ENCODE results near the gene ACO2. TPM values are rescaled to one million over a fixed set of nuclear protein-coding genes. Genes with fewer than 3 reads are reported as not detected.
A peak's percentile ranks its signal among the peaks of the same experiment; 100 is the strongest.

Gene ACO2
- total and polyA plus RNA-seq, 4 experiments from 2014 or later, result 64.8 to 81.2 (median 72.3) TPM

DNA sequence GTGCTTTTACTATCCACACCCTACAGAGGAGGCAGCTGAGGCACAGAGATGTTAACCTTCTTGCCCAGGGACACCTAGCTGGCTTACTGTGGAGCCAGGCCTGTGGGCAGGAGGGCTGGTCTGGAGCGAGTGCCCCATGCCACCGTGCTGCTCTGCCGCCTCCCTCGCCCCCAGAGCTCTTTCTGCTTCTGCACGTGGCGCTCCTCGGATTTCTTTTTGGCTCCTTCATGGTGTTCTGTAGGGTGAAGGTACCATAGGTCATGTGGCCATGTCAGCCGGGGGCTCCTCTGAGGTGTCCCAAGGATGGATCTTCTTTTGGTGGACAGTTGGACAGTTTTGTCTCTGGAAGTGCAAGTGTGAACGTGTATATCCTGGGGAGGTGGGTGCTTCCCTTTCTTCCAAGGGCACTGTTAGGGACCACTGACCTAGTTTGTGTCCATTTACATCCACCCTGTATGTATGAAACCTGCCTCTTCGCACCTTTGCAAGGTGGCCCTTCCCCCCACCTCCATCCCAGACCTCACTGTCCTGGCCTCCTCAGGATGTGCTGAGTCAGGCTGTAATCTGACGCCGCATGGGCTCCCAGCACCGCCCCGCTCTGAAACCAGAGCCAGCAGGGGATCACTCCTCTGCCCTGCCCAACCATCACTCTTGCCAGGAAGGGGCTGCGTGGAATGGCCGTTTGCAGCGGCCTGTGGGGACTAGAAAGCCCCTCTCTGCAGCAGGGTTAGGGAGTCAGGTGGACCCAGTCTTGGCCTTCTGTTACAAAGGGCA, 43.7 kb downstream of the ACO2 start:
- Histone ChIP-seq H3K4me1 (ENCODE audit: insufficient read depth, low read length) (no peaks in the 10 kb centered on the region), H3K27ac (ENCODE audit: low read depth, low read length) (no peak overlapping the region), H3K36me3 (ENCODE audit: insufficient read depth, low read length) (peaks cover 65% of the 10 kb centered on the region), H3K9me3 (ENCODE audit: control insufficient read depth in 1 of 2, low read length in 2 of 2) (no peaks in the 10 kb centered on the region), H3K4me3 (ENCODE audit: low read length in 2 of 2) (no peak overlapping the region), H3K27me3 (ENCODE audit: insufficient read depth, low read length) (no peaks in the 10 kb centered on the region)
- DNase-seq, result no peak
- H3K27me3 Mint-ChIP-seq, result no peaks in the 10 kb centered on the region
- H3K36me3 Mint-ChIP-seq, result peaks cover 31 to 67% of the 10 kb centered on the region in 2 donors
- H3K4me3 Mint-ChIP-seq, result no peak overlapping the region
- peaks cover 0 to 3% (median under 1%) of the 10 kb centered on the region in 4 donors for H3K4me1 Mint-ChIP-seq
- no peak overlapping the region for H3K27ac Mint-ChIP-seq
- ChIA-PET CTCF (ENCODE audit: partially characterized antibody) (interaction anchor here (3.0 kb wide), 1 partner anchor 109 kb away, joined by 12 read pairs; no protein-coding TSS in a partner anchor), POLR2A (ENCODE audit: partially characterized antibody) (no interaction called here)
- intact Hi-C loops (cut with micrococcal nuclease), result no loop called here
- no peaks in the 10 kb centered on the region for H3K9me3 Mint-ChIP-seq

DNA sequence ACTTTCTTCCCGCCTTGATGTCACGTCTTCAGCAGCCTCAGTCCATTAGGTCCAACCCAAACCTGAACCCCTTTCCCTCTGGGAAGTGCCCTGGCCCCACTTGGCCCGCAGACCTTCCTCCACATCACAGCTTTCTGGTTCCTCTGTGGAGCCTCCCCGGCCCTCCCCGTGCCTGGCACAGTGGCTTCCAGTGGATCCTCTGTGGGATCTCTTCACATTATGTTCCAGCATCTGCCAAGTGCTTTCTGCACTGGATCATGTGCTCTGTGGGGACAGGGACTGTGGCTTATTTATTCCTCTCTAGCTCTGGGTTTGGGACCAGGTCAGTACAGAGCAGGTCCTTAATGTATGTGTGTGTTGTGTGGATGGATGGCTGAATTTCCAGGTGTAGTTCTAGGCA, 44.5 kb downstream of the ACO2 start:
- Mint-ChIP-seq H3K27ac (peak overlapping the region in 2 of 7 donors; percentile 9 to 80), H3K9me3 (peaks cover 0 to 2% (median 0%) of the 10 kb centered on the region in 8 donors), H3K4me1 (peaks cover 0 to 3% (median under 1%) of the 10 kb centered on the region in 4 donors), H3K4me3 (no peak overlapping the region), H3K27me3 (no peaks in the 10 kb centered on the region), H3K36me3 (peaks cover 31 to 59% of the 10 kb centered on the region in 2 donors)
- Histone ChIP-seq H3K4me3 (ENCODE audit: low read length in 2 of 2) (no peak overlapping the region), H3K36me3 (ENCODE audit: insufficient read depth, low read length) (peaks cover 61% of the 10 kb centered on the region), H3K4me1 (ENCODE audit: insufficient read depth, low read length) (no peaks in the 10 kb centered on the region), H3K27me3 (ENCODE audit: insufficient read depth, low read length) (no peaks in the 10 kb centered on the region), H3K9me3 (ENCODE audit: control insufficient read depth in 1 of 2, low read length in 2 of 2) (no peaks in the 10 kb centered on the region), H3K27ac (ENCODE audit: low read depth, low read length) (no peak overlapping the region)
- POLR2A ChIA-PET (ENCODE audit: partially characterized antibody), result no interaction called here
- DNase-seq, result no peak
- intact Hi-C loops (cut with micrococcal nuclease), result no loop called here
- CTCF ChIA-PET (ENCODE audit: partially characterized antibody), result interaction anchor here (3.0 kb wide), 1 partner anchor 110 kb away, joined by 12 read pairs; no protein-coding TSS in a partner anchor

DNA sequence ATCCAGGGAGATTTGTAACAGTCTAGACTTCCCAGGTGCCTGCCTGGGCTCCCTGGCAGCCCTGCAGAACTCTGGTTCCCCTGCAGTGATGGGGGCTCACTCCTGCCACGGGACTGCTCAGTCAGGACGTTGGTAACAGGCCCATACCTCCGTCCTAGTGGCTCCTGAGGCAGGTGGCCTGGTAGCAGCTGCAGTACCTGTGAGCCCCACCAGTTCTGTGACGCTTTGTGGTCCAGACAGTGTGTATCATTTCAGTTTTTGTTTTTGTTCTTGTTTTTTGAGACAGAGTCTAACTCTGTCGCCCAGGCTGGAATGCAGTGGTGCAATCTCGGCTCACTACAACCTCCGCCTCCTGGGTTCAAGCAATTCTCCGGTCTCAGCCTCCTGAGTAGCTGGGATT, 47.5 kb downstream of the ACO2 start:
- Mint-ChIP-seq H3K27ac (no peak overlapping the region), H3K9me3 (peaks cover 0 to 2% (median 0%) of the 10 kb centered on the region in 8 donors), H3K27me3 (no peaks in the 10 kb centered on the region), H3K36me3 (peaks cover 26 to 42% of the 10 kb centered on the region in 2 donors), H3K4me1 (no peaks in the 10 kb centered on the region), H3K4me3 (no peak overlapping the region)
- Histone ChIP-seq H3K36me3 (ENCODE audit: insufficient read depth, low read length) (peaks cover 40% of the 10 kb centered on the region), H3K4me1 (ENCODE audit: insufficient read depth, low read length) (no peaks in the 10 kb centered on the region), H3K27ac (ENCODE audit: low read depth, low read length) (no peak overlapping the region), H3K27me3 (ENCODE audit: insufficient read depth, low read length) (no peaks in the 10 kb centered on the region), H3K4me3 (ENCODE audit: low read length in 2 of 2) (no peak overlapping the region), H3K9me3 (ENCODE audit: control insufficient read depth in 1 of 2, low read length in 2 of 2) (no peaks in the 10 kb centered on the region)
- ChIA-PET POLR2A (ENCODE audit: partially characterized antibody) (interaction anchor here (0.6 to 1.9 kb wide), 2 partner anchors 49 to 104 kb away, joined by 4 to 5 read pairs; partner anchors contain the start of genes DESI1 and XRCC6), CTCF (ENCODE audit: partially characterized antibody) (interaction anchor here (0.6 to 4.8 kb wide), 7 partner anchors 10 to 113 kb away, joined by 3 to 136 read pairs (median 3); no protein-coding TSS in a partner anchor)
- DNase-seq, result no peak
- intact Hi-C loops (cut with micrococcal nuclease), result no loop called here

DNA sequence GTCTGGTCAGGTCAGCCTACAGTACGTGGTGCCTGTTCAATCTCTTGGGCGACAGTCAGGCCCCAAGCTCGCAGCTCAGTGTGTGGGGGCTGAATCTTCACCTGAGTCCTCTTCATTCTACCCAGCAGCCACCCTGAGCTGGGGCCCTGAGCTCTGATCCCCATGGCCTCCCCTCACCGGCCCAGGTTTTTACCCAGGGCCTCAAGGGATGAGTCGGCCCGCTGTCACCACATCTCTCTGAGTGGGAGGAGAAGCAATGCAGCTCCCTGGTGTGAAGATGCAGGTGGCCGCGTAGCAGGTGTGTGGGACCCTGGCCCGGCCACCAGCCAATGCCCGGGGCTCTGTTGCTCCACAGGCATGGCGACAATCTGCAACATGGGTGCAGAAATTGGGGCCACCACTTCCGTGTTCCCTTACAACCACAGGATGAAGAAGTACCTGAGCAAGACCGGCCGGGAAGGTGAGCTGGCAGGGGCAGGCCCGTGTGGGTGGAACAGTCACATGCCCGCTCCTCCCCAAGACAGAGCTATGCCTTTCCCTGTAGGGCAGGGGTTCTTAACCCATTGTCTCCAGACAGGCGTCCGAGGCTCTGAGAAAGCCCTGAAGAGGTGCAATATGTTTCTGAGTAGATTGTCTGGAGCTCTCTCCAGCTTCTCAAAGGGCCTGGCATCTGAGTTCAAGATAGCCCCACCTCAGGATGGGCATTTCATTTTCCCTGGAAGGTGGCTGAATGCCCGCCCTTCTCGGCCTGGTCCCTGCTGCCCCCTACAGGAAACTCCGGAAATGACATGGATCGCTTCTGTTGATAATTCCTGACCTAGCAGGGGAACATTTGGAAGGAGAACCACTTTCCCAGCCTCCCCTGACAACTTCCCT, 48.5 kb downstream of the ACO2 start:
- Mint-ChIP-seq H3K27me3 (no peaks in the 10 kb centered on the region), H3K4me1 (peaks cover 0 to 1% (median 0%) of the 10 kb centered on the region in 4 donors), H3K36me3 (peaks cover 21 to 37% of the 10 kb centered on the region in 2 donors), H3K27ac (peak overlapping the region in 1 of 7 donors; percentile 29), H3K4me3 (no peak overlapping the region), H3K9me3 (peaks cover 0 to 2% (median 0%) of the 10 kb centered on the region in 8 donors)
- Histone ChIP-seq H3K9me3 (ENCODE audit: control insufficient read depth in 1 of 2, low read length in 2 of 2) (no peaks in the 10 kb centered on the region), H3K4me1 (ENCODE audit: insufficient read depth, low read length) (no peaks in the 10 kb centered on the region), H3K36me3 (ENCODE audit: insufficient read depth, low read length) (peaks cover 31% of the 10 kb centered on the region), H3K27me3 (ENCODE audit: insufficient read depth, low read length) (no peaks in the 10 kb centered on the region), H3K27ac (ENCODE audit: low read depth, low read length) (no peak overlapping the region), H3K4me3 (ENCODE audit: low read length in 2 of 2) (no peak overlapping the region)
- ChIA-PET CTCF (ENCODE audit: partially characterized antibody) (interaction anchor here (0.5 to 4.8 kb wide), 21 partner anchors 8 to 119 kb away, joined by 3 to 136 read pairs (median 4); no protein-coding TSS in a partner anchor), POLR2A (ENCODE audit: partially characterized antibody) (interaction anchor here (0.5 to 2.1 kb wide), 7 partner anchors 9 to 420 kb away, joined by 3 to 7 read pairs (median 4); partner anchors contain the start of genes DESI1 and XRCC6)
- intact Hi-C loops (cut with micrococcal nuclease), result loop anchor here (1.0 kb wide), 1 partner anchor 113 kb away; no protein-coding TSS in a partner anchor
- DNase-seq, result peak in 3 of 5 donors; percentile 18 to 36 (median 22)

DNA sequence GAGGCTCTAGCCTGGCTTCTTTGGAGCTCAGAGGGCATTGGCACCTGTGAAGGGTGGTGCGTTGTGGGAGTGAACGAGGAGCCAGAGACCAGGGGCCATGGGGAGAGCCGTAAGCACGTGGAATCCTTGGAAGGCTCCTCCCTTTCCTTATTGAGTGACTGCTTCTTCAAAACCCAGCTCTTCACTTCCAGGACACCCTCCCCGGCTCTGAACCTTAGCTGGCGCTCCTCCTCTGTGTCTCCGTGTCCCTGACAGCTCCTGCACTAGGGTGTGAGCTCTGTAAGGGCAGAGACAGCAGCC, 49.1 kb downstream of the ACO2 start:
- H3K9me3 Mint-ChIP-seq, result peaks cover 0 to 2% (median 0%) of the 10 kb centered on the region in 8 donors
- H3K27ac Mint-ChIP-seq, result no peak overlapping the region
- no peak overlapping the region for H3K4me3 ChIP-seq (ENCODE audit: low read length in 2 of 2)
- DNase-seq, result no peak
- H3K36me3 ChIP-seq (ENCODE audit: insufficient read depth, low read length), result peaks cover 26% of the 10 kb centered on the region
- no peak overlapping the region for H3K4me3 Mint-ChIP-seq
- no peak overlapping the region for H3K27ac ChIP-seq (ENCODE audit: low read depth, low read length)
- ChIA-PET CTCF (ENCODE audit: partially characterized antibody) (interaction anchor here (0.9 to 4.8 kb wide), 17 partner anchors 9 to 121 kb away, joined by 3 to 136 read pairs (median 4); no protein-coding TSS in a partner anchor), POLR2A (ENCODE audit: partially characterized antibody) (interaction anchor here (0.5 to 2.1 kb wide), 6 partner anchors 9 to 420 kb away, joined by 3 to 7 read pairs (median 4); partner anchors contain the start of genes DESI1 and XRCC6)
- H3K27me3 Mint-ChIP-seq, result no peaks in the 10 kb centered on the region
- H3K4me1 ChIP-seq (ENCODE audit: insufficient read depth, low read length), result no peaks in the 10 kb centered on the region
- H3K36me3 Mint-ChIP-seq, result peaks cover 19 to 37% of the 10 kb centered on the region in 2 donors
- H3K4me1 Mint-ChIP-seq, result peaks cover 0 to 5% (median 0%) of the 10 kb centered on the region in 4 donors
- intact Hi-C loops (cut with micrococcal nuclease), result no loop called here
- no peaks in the 10 kb centered on the region for H3K27me3 ChIP-seq (ENCODE audit: insufficient read depth, low read length)
- H3K9me3 ChIP-seq (ENCODE audit: control insufficient read depth in 1 of 2, low read length in 2 of 2), result no peaks in the 10 kb centered on the region

DNA sequence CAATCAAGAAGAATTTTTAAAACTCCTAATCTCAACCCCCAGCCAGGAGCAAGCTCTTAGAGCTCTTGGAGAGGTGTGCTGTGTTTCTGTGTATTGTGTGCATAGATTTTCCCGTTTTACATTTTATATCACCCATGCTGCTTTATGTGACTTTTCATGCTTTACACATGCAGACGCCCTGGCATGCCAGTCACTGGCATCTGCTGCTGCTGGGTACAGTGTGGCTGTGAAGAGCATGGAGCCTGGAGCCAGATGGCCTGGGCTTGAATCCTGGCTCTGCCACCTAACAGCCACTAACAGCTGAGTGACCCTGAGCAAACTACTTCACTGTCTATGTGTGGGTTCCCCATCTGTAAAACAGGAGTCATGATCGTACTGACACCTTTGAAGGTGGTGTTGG, 52.2 kb downstream of the ACO2 start:
- H3K4me1 ChIP-seq (ENCODE audit: insufficient read depth, low read length), result peaks cover 15% of the 10 kb centered on the region
- H3K27ac Mint-ChIP-seq, result peak overlapping the region in 1 of 7 donors; percentile 18
- DNase-seq, result no peak
- no peak overlapping the region for H3K27ac ChIP-seq (ENCODE audit: low read depth, low read length)
- intact Hi-C loops (cut with micrococcal nuclease), result no loop called here
- peaks cover 0 to 2% (median 0%) of the 10 kb centered on the region in 8 donors for H3K9me3 Mint-ChIP-seq
- H3K4me1 Mint-ChIP-seq, result peaks cover 4 to 18% (median 12%) of the 10 kb centered on the region in 4 donors
- H3K27me3 Mint-ChIP-seq, result no peaks in the 10 kb centered on the region
- peaks cover 9% of the 10 kb centered on the region for H3K36me3 ChIP-seq (ENCODE audit: insufficient read depth, low read length)
- ChIA-PET CTCF (ENCODE audit: partially characterized antibody) (interaction anchor here (0.7 to 1.4 kb wide), 2 partner anchors 69 to 118 kb away, joined by 3 to 4 read pairs; partner anchors contain the start of gene PMM1), POLR2A (ENCODE audit: partially characterized antibody) (no interaction called here)
- H3K4me3 Mint-ChIP-seq, result no peak overlapping the region
- H3K36me3 Mint-ChIP-seq, result peaks cover 0 to 22% of the 10 kb centered on the region in 2 donors
- no peaks in the 10 kb centered on the region for H3K27me3 ChIP-seq (ENCODE audit: insufficient read depth, low read length)
- H3K4me3 ChIP-seq (ENCODE audit: low read length in 2 of 2), result no peak overlapping the region
- H3K9me3 ChIP-seq (ENCODE audit: control insufficient read depth in 1 of 2, low read length in 2 of 2), result no peaks in the 10 kb centered on the region

Measured in CD4-positive, alpha-beta memory T cell (primary cell).